Karpas-422 (cell line): ENCODE measurements around the gene LRRC3C. TPM values are rescaled to one million over a fixed set of nuclear protein-coding genes. Genes with fewer than 3 reads are reported as not detected.

Experiments used
- DNase-seq: peaks from one replicate; pipeline ENCODE4 v3.0.0-alpha.2; 2015
- H2AFZ ChIP-seq: fragments of 200-600 bp; sonication (generic); 2 replicates; pipeline ENCODE4 v1.6.1; 2014; ENCODE audit warnings: antibody characterized with exemption, low read length, mixed read lengths
- H3K27ac ChIP-seq: fragments of 200-600 bp; sonication (generic); 2 replicates; pipeline ENCODE4 v1.5.1; 2014; ENCODE audit warnings: mild to moderate bottlenecking, low read length, moderate library complexity
- H3K27me3 ChIP-seq: fragments of 200-600 bp; sonication (generic); 2 replicates; pipeline ENCODE4 v1.6.1; 2014; ENCODE audit warnings: low read length, mixed read lengths
- H3K36me3 ChIP-seq: fragments of 200-600 bp; sonication (generic); 2 replicates; pipeline ENCODE4 v1.6.1; 2014; ENCODE audit warnings: low read length, mixed read lengths; ENCODE audit not compliant: insufficient read depth
- H3K4me1 ChIP-seq: fragments of 200-600 bp; sonication (generic); 2 replicates; pipeline ENCODE4 v1.6.1; 2014; ENCODE audit warnings: mild to moderate bottlenecking, low read length, mixed read lengths
- H3K4me2 ChIP-seq: fragments of 200-600 bp; sonication (generic); 2 replicates; pipeline ENCODE4 v1.6.1; 2014; ENCODE audit warnings: low read length, low read depth, mild to moderate bottlenecking; ENCODE audit not compliant: poor library complexity, severe bottlenecking
- H3K4me3 ChIP-seq: fragments of 200-600 bp; sonication (generic); 2 replicates; pipeline ENCODE4 v1.5.1; 2014; ENCODE audit warnings: mild to moderate bottlenecking, antibody characterized with exemption, low read length, mixed read lengths
- H3K79me2 ChIP-seq: fragments of 200-600 bp; sonication (generic); 2 replicates; pipeline ENCODE4 v1.6.1; 2014; ENCODE audit warnings: mild to moderate bottlenecking, low read length, mixed read lengths
- H3K9ac ChIP-seq: fragments of 200-600 bp; sonication (generic); 2 replicates; pipeline ENCODE4 v1.6.0; 2014; ENCODE audit warnings: low read length
- H3K9me2 ChIP-seq: fragments of 200-600 bp; sonication (generic), shearing (Covaris generic); replicated peaks from 2 replicates; pipeline ENCODE4 v1.6.0; 2014; ENCODE audit warnings: mild to moderate bottlenecking, low read length, moderate library complexity; ENCODE audit not compliant: insufficient read depth
- H3K9me3 ChIP-seq: fragments of 300-700, 200-600 bp; sonication (generic); 2 replicates; pipeline ENCODE4 v1.6.1; 2014; ENCODE audit warnings: low read length, mixed read lengths
- H4K20me1 ChIP-seq: fragments of 200-600 bp; sonication (generic); 2 replicates; pipeline ENCODE4 v1.6.1; 2014; ENCODE audit warnings: mild to moderate bottlenecking, antibody characterized with exemption, low read length, low read depth; ENCODE audit not compliant: insufficient read depth
- total RNA-seq: library from RNA; depleted of rRNA; stranded (reverse); fragments of >200 nt; shearing (Covaris generic); gene quantifications from 2 replicates; pipeline ENCODE4 v1.2.3, GENCODE V29; 2014; ENCODE audit warnings: low replicate concordance

LRRC3C gene
- total RNA-seq, 1 experiment from 2014 or later: 0.86 TPM

GRCh38 chr17:39903158-39903884 lies 24.2 kb upstream of the LRRC3C start:
- Histone ChIP-seq H3K36me3 (0 out of 2 replicates have a peak, but pooled peaks cover 3% of the 10 kb centered on the region), H3K9me3 (no peaks in the 10 kb centered on the region), H3K27me3 (no peaks in the 10 kb centered on the region), H2AFZ (no peak overlapping the region), H3K9ac (no peak overlapping the region), H3K9me2 (no peaks in the 10 kb centered on the region), H3K27ac (no peak overlapping the region), H4K20me1 (no peaks in the 10 kb centered on the region), H3K79me2 (no peaks in the 10 kb centered on the region), H3K4me2 (no peak overlapping the region), H3K4me3 (no peak overlapping the region), H3K4me1 (no peaks in the 10 kb centered on the region)
- DNase-seq: no peak

GRCh38 chr17:39904990-39905288 lies 22.6 kb upstream of the LRRC3C start:
- DNase-seq: no peak
- Histone ChIP-seq H3K27ac (no peak overlapping the region), H4K20me1 (no peaks in the 10 kb centered on the region), H3K4me2 (no peak overlapping the region), H3K4me3 (no peak overlapping the region), H3K9ac (no peak overlapping the region), H2AFZ (no peak overlapping the region), H3K9me2 (no peaks in the 10 kb centered on the region), H3K9me3 (no peaks in the 10 kb centered on the region), H3K27me3 (no peaks in the 10 kb centered on the region), H3K4me1 (no peaks in the 10 kb centered on the region), H3K79me2 (no peaks in the 10 kb centered on the region), H3K36me3 (0 out of 2 replicates have a peak, but pooled peaks cover 3% of the 10 kb centered on the region)

- DNase-seq: no peak
- H3K36me3 ChIP-seq: 0 out of 2 replicates have a peak, but pooled peaks cover 3% of the 10 kb centered on the region
Observed at GRCh38 chr17:39908789-39909352, 18.7 kb upstream of the LRRC3C start.

GRCh38 chr17:39913989-39914388 lies 13.5 kb upstream of the LRRC3C start:
- H3K79me2 ChIP-seq: no peaks in the 10 kb centered on the region
- no peak overlapping the region for H3K4me3 ChIP-seq
- no peaks in the 10 kb centered on the region for H3K4me1 ChIP-seq
- no peaks in the 10 kb centered on the region for H3K9me2 ChIP-seq
- no peak overlapping the region for H2AFZ ChIP-seq
- H3K9me3 ChIP-seq: no peaks in the 10 kb centered on the region
- DNase-seq: no peak
- H4K20me1 ChIP-seq: no peaks in the 10 kb centered on the region
- no peak overlapping the region for H3K9ac ChIP-seq
- H3K27ac ChIP-seq: no peak overlapping the region
- H3K27me3 ChIP-seq: no peaks in the 10 kb centered on the region
- peaks cover 4% of the 10 kb centered on the region; the same call in 1 of the 2 replicates for H3K36me3 ChIP-seq
- H3K4me2 ChIP-seq: no peak overlapping the region

More at GRCh38 chr17:39908789-39909352, 18.7 kb upstream of the LRRC3C start:
- no peaks in the 10 kb centered on the region for H3K27me3 ChIP-seq
- H3K27ac ChIP-seq: no peak overlapping the region
- H3K79me2 ChIP-seq: no peaks in the 10 kb centered on the region
- H3K9ac ChIP-seq: no peak overlapping the region
- H3K9me2 ChIP-seq: no peaks in the 10 kb centered on the region
- no peak overlapping the region for H3K4me3 ChIP-seq
- H3K4me1 ChIP-seq: no peaks in the 10 kb centered on the region
- no peak overlapping the region for H3K4me2 ChIP-seq
- H4K20me1 ChIP-seq: no peaks in the 10 kb centered on the region
- no peaks in the 10 kb centered on the region for H3K9me3 ChIP-seq
- no peak overlapping the region for H2AFZ ChIP-seq

GRCh38 chr17:39915559-39915958 lies 12.0 kb upstream of the LRRC3C start:
- H3K9ac ChIP-seq: no peak overlapping the region
- no peaks in the 10 kb centered on the region for H3K27me3 ChIP-seq
- no peak overlapping the region for H3K4me3 ChIP-seq
- no peak overlapping the region for H3K4me2 ChIP-seq
- peaks cover 4% of the 10 kb centered on the region; the same call in 1 of the 2 replicates for H3K36me3 ChIP-seq
- no peaks in the 10 kb centered on the region for H3K9me3 ChIP-seq
- no peaks in the 10 kb centered on the region for H3K4me1 ChIP-seq
- H3K9me2 ChIP-seq: no peaks in the 10 kb centered on the region
- H2AFZ ChIP-seq: no peak overlapping the region
- H3K27ac ChIP-seq: no peak overlapping the region
- H4K20me1 ChIP-seq: no peaks in the 10 kb centered on the region
- no peaks in the 10 kb centered on the region for H3K79me2 ChIP-seq
- no peak for DNase-seq

GRCh38 chr17:39916918-39917317 lies 10.6 kb upstream of the LRRC3C start:
- Histone ChIP-seq H3K27me3 (no peaks in the 10 kb centered on the region), H3K79me2 (no peaks in the 10 kb centered on the region), H3K4me1 (no peaks in the 10 kb centered on the region), H3K4me2 (no peak overlapping the region), H3K9me3 (no peaks in the 10 kb centered on the region), H4K20me1 (no peaks in the 10 kb centered on the region), H3K9ac (no peak overlapping the region), H2AFZ (no peak overlapping the region), H3K27ac (no peak overlapping the region), H3K4me3 (no peak overlapping the region), H3K9me2 (no peaks in the 10 kb centered on the region), H3K36me3 (peaks cover 4% of the 10 kb centered on the region; the same call in 1 of the 2 replicates)
- no peak for DNase-seq

GRCh38 chr17:39919087-39919683 lies 8.3 kb upstream of the LRRC3C start:
- Histone ChIP-seq H3K4me1 (no peaks in the 10 kb centered on the region), H3K4me2 (no peak overlapping the region), H4K20me1 (no peaks in the 10 kb centered on the region), H3K36me3 (peaks cover 8% of the 10 kb centered on the region; the same call in 1 of the 2 replicates), H3K4me3 (no peak overlapping the region), H3K79me2 (peaks cover 2% of the 10 kb centered on the region), H2AFZ (no peak overlapping the region), H3K9me3 (no peaks in the 10 kb centered on the region), H3K9me2 (no peaks in the 10 kb centered on the region), H3K27ac (no peak overlapping the region), H3K9ac (no peak overlapping the region), H3K27me3 (no peaks in the 10 kb centered on the region)
- DNase-seq: no peak
